Stimulated activated CD8-positive, alpha-beta memory T cell treated with anti-CD3 and anti-CD28 coated beads, Interleukin-7, amount 100 ng/mL, for 1 hour (primary cell): ENCODE results near the gene CTSH.

Experiments
- DNase-seq, 2 donors: peaks; one replicate each; pipeline ENCODE4 v3.0.0-alpha.2; 2020; ENCODE audit warnings: low read depth in 2 of 2

The CTSH gene

GRCh38 chr15:78944669-78945407 lies at the start of gene CTSH:
Gene CTSH (minus strand): TSS chr15:78945046. CDS start chr15:78944981, 65 bp downstream.
- DNase-seq = peak; percentile 40 to 50

GRCh38 chr15:78993931-78994530 lies 49.2 kb upstream of the CTSH start:
- DNase-seq = no peak

GRCh38 chr15:78993257-78993930 lies 48.5 kb upstream of the CTSH start:
- DNase-seq = no peak

- DNase-seq = no peak
Measured at GRCh38 chr15:78992416-78993256, 47.8 kb upstream of the CTSH start.

GRCh38 chr15:78991879-78992278 lies 47.0 kb upstream of the CTSH start:
- DNase-seq = no peak

- DNase-seq = no peak
Measured at GRCh38 chr15:78991476-78991875, 46.6 kb upstream of the CTSH start.

GRCh38 chr15:78990278-78990677 lies 45.4 kb upstream of the CTSH start:
- DNase-seq = no peak

- no peak for DNase-seq
Measured at GRCh38 chr15:78989701-78990240, 44.9 kb upstream of the CTSH start.

- no peak for DNase-seq
Measured at GRCh38 chr15:78988361-78988911, 43.6 kb upstream of the CTSH start.

GRCh38 chr15:78987556-78988360 lies 42.9 kb upstream of the CTSH start:
- DNase-seq = no peak

GRCh38 chr15:78985859-78986475 lies 41.1 kb upstream of the CTSH start:
- DNase-seq = no peak

GRCh38 chr15:78984041-78984440 lies 39.2 kb upstream of the CTSH start:
- DNase-seq = no peak

- no peak for DNase-seq
Measured at GRCh38 chr15:78983146-78983918, 38.5 kb upstream of the CTSH start.

GRCh38 chr15:78982736-78983135 lies 37.9 kb upstream of the CTSH start:
- no peak for DNase-seq

- no peak for DNase-seq
Measured at GRCh38 chr15:78981532-78982313, 36.9 kb upstream of the CTSH start.

GRCh38 chr15:78979456-78980320 lies 34.8 kb upstream of the CTSH start:
- DNase-seq = no peak

GRCh38 chr15:78978601-78979179 lies 33.8 kb upstream of the CTSH start:
- no peak for DNase-seq
